SU-DHL-6 (cell line): ENCODE results near the gene TAF12.

Source experiments
- H2AFZ ChIP-seq: fragments of 200-600 bp; sonication (generic); 2 replicates; pipeline ENCODE4 v1.6.1; 2014; ENCODE audit warnings: low read depth, mild to moderate bottlenecking, moderate library complexity, mixed read lengths, antibody characterized with exemption, low read length; ENCODE audit not compliant: severe bottlenecking
- H3F3A ChIP-seq: fragments of 200-600 bp; shearing (Covaris generic); 2 replicates; pipeline ENCODE4 v1.6.0; 2016; ENCODE audit warnings: antibody characterized with exemption, mild to moderate bottlenecking; ENCODE audit not compliant: insufficient read depth
- H3K27ac ChIP-seq: fragments of 200-600 bp; sonication (generic); 2 replicates; pipeline ENCODE4 v1.5.1; 2016; ENCODE audit warnings: low read depth, mild to moderate bottlenecking, low read length, moderate library complexity, mixed read lengths
- H3K27me3 ChIP-seq: fragments of 200-600 bp; sonication (generic), shearing (Covaris generic); 2 replicates; pipeline ENCODE4 v1.6.0; 2014; ENCODE audit warnings: mild to moderate bottlenecking, low read length
- H3K36me3 ChIP-seq: fragments of 200-600 bp; sonication (generic); 2 replicates; pipeline ENCODE4 v1.6.1; 2014; ENCODE audit warnings: mild to moderate bottlenecking, low read length, mixed read lengths
- H3K4me2 ChIP-seq: fragments of 300-600, 200-600 bp; shearing (Covaris generic), sonication (generic); 2 replicates; pipeline ENCODE4 v1.6.0; 2014; ENCODE audit warnings: low read length, low read depth, mild to moderate bottlenecking; ENCODE audit not compliant: poor library complexity, severe bottlenecking
- H3K4me3 ChIP-seq: fragments of 200-600 bp; sonication (generic); 2 replicates; pipeline ENCODE4 v1.5.1; 2014; ENCODE audit warnings: antibody characterized with exemption, low read length, mild to moderate bottlenecking, mixed read lengths; ENCODE audit not compliant: insufficient read depth, poor library complexity, severe bottlenecking
- H3K79me2 ChIP-seq: fragments of 200-600 bp; sonication (generic); 2 replicates; pipeline ENCODE4 v1.6.1; 2014; ENCODE audit warnings: mild to moderate bottlenecking, low read length, moderate library complexity; ENCODE audit not compliant: insufficient read depth
- H3K9ac ChIP-seq: fragments of 200-600 bp; sonication (generic); 2 replicates; pipeline ENCODE4 v1.7.0; 2014; ENCODE audit warnings: mild to moderate bottlenecking, low read length
- H3K9me2 ChIP-seq: fragments of 200-600 bp; sonication (generic); replicated peaks from 2 replicates; pipeline ENCODE4 v1.6.1; 2014; ENCODE audit warnings: low read length; ENCODE audit not compliant: insufficient read depth
- H3K9me3 ChIP-seq: fragments of 200-600 bp; sonication (generic); 2 replicates; pipeline ENCODE4 v1.6.1; 2014; ENCODE audit warnings: low read length, mixed read lengths; ENCODE audit not compliant: insufficient read depth
- H4K20me1 ChIP-seq: fragments of 200-600 bp; sonication (generic); 2 replicates; pipeline ENCODE4 v1.6.1; 2014; ENCODE audit warnings: low read depth, mild to moderate bottlenecking, antibody characterized with exemption, low read length, moderate library complexity, mixed read lengths
- CTCF ChIP-seq: fragments of 200-600 bp; sonication (generic); IDR thresholded peaks from one replicate; pipeline ENCODE4 v1.5.1; 2017; ENCODE audit warnings: antibody characterized with exemption, mild to moderate bottlenecking, low read length, moderate library complexity; ENCODE audit not compliant: insufficient read depth, poor library complexity, severe bottlenecking
- EZH2phosphoT487 ChIP-seq: fragments of 200-600 bp; sonication (generic), shearing (Covaris generic); conservative IDR thresholded peaks from 2 replicates; pipeline ENCODE4 v1.6.1; 2018; ENCODE audit warnings: mild to moderate bottlenecking, antibody characterized with exemption, low read length, moderate library complexity, mixed read lengths

The TAF12 gene

GRCh38 chr1:28604962-28605361 lies 37.9 kb downstream of the TAF12 start:
- H3K36me3 ChIP-seq: no peaks in the 10 kb centered on the region
- no peak overlapping the region for H3K4me2 ChIP-seq

GRCh38 chr1:28604411-28604810 lies 38.5 kb downstream of the TAF12 start:
- H3K79me2 ChIP-seq: no peaks in the 10 kb centered on the region
- H3K4me2 ChIP-seq: no peak overlapping the region
- no peak overlapping the region for H3K27ac ChIP-seq
- H3K4me3 ChIP-seq: no peak overlapping the region
- H3K27me3 ChIP-seq: no peaks in the 10 kb centered on the region
- TF ChIP-seq EZH2phosphoT487 (no peak), CTCF (no peak)
- H2AFZ ChIP-seq: no peak overlapping the region
- H3K9me3 ChIP-seq: no peaks in the 10 kb centered on the region
- H3F3A ChIP-seq: 0 out of 2 replicates have a peak, but pooled peaks cover 4% of the 10 kb centered on the region
- no peak overlapping the region for H3K9ac ChIP-seq
- no peaks in the 10 kb centered on the region for H3K36me3 ChIP-seq
- H4K20me1 ChIP-seq: no peaks in the 10 kb centered on the region
- no peaks in the 10 kb centered on the region for H3K9me2 ChIP-seq

More at GRCh38 chr1:28604962-28605361, 37.9 kb downstream of the TAF12 start:
- Histone ChIP-seq H3K27me3 (no peaks in the 10 kb centered on the region), H2AFZ (no peak overlapping the region), H3F3A (0 out of 2 replicates have a peak, but pooled peaks cover 4% of the 10 kb centered on the region), H3K27ac (no peak overlapping the region), H3K79me2 (no peaks in the 10 kb centered on the region), H3K9ac (no peak overlapping the region), H3K9me2 (no peaks in the 10 kb centered on the region), H3K4me3 (no peak overlapping the region), H4K20me1 (no peaks in the 10 kb centered on the region), H3K9me3 (no peaks in the 10 kb centered on the region)
- no peak for TF ChIP-seq CTCF
- no peak for TF ChIP-seq EZH2phosphoT487

GRCh38 chr1:28602536-28603439 lies 40.1 kb downstream of the TAF12 start:
- no peak overlapping the region for H3K27ac ChIP-seq

More at GRCh38 chr1:28602536-28603439, 40.1 kb downstream of the TAF12 start:
- Histone ChIP-seq H3K36me3 (no peaks in the 10 kb centered on the region), H3K9me2 (no peaks in the 10 kb centered on the region), H3K27me3 (no peaks in the 10 kb centered on the region), H3F3A (0 out of 2 replicates have a peak, but pooled peaks cover 4% of the 10 kb centered on the region), H3K4me2 (no peak overlapping the region), H4K20me1 (no peaks in the 10 kb centered on the region), H3K4me3 (no peak overlapping the region), H3K9me3 (no peaks in the 10 kb centered on the region), H2AFZ (no peak overlapping the region), H3K9ac (no peak overlapping the region), H3K79me2 (no peaks in the 10 kb centered on the region)
- TF ChIP-seq EZH2phosphoT487 (no peak), CTCF (peak; percentile 42)
